Osteocyte (in vitro differentiated cells): Measurements from ENCODE around the gene RAET1L. TPM values are rescaled to one million over a fixed set of nuclear protein-coding genes. Genes with fewer than 3 reads are reported as not detected.
A peak's percentile ranks its signal among the peaks of the same experiment; 100 is the strongest.

Experiments used
- DNase-seq: peaks from one replicate; pipeline ENCODE4 v3.0.0; 2021; ENCODE audit warnings: mixed read lengths; ENCODE audit not compliant: unreplicated experiment; ENCODE audit errors: extremely low spot score
- H3K27ac Mint-ChIP-seq: one replicate; pipeline ENCODE4 v1.8.0; 2021; ENCODE audit warnings: mild to moderate bottlenecking, mixed read lengths; ENCODE audit not compliant: unreplicated experiment
- H3K27me3 Mint-ChIP-seq: one replicate; pipeline ENCODE4 v1.8.0; 2021; ENCODE audit warnings: mixed read lengths; ENCODE audit not compliant: unreplicated experiment
- H3K36me3 Mint-ChIP-seq: one replicate; pipeline ENCODE4 v1.8.0; 2021; ENCODE audit warnings: mixed read lengths; ENCODE audit not compliant: unreplicated experiment
- H3K4me1 Mint-ChIP-seq: one replicate; pipeline ENCODE4 v1.8.0; 2021; ENCODE audit warnings: mixed read lengths; ENCODE audit not compliant: unreplicated experiment
- H3K4me3 Mint-ChIP-seq: one replicate; pipeline ENCODE4 v1.8.0; 2021; ENCODE audit warnings: mild to moderate bottlenecking, moderate library complexity, mixed read lengths; ENCODE audit not compliant: unreplicated experiment
- H3K9me3 Mint-ChIP-seq: one replicate; pipeline ENCODE4 v1.8.0; 2021; ENCODE audit warnings: mixed read lengths; ENCODE audit not compliant: unreplicated experiment
- total RNA-seq: library from RNA; stranded (reverse); gene quantifications from 2 replicates; pipeline ENCODE4 v1.2.1, GENCODE V29; 2021
- TF ChIP-seq, protein P1 (sequence below): fragments of 200-600 bp; sonication (generic); IDR thresholded peaks from 2 replicates; pipeline ENCODE4 v1.5.0; 2021; ENCODE audit warnings: antibody characterized with exemption, mild to moderate bottlenecking, moderate library complexity

Gene RAET1L
- total RNA-seq, 1 donor from 2014 or later: not detected

DNA sequence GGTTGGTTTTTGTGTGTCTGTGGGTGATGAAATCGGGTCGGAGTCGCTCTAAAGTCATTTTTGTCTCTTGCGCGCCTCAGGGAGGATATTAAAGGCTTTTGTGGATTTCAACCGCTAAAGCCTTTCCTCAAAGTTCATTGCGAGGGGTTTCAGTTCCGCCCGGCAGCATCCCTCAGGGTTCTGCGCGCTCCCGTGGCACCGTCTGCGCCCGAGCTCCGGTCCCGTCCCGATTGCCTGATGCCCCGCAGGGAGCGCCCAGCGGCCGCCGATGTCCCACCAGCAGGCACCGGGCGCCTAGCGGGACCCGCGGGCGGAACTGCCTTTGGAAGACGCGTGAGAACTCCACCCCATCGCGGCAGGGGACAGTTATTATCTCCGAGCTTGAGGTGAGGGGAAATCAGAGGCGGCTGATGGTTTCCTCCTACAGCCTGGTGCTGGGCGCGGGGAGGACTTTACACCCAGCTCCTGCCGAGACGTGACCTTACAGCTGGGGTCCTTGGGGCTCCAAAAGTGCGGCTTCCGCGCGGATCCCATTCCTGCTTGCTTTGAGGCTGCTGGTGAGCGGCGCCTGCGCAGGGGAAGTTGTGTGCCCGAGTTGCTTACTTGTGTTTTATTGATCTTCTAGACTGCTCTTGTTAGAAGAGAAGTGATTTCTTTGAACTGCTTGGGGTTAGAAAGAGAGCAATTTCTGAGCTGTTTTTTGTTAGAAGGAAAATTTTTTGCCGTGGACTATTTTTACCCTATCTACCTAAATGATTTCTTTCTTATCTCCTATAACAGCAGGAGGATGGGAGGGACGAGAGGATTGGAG is 34.5 kb downstream of the RAET1L start:
- peak; percentile 81 for DNase-seq
- H3K27ac Mint-ChIP-seq: no peak overlapping the region
- H3K4me3 Mint-ChIP-seq: peak overlapping the region; percentile 73
- peaks cover 95% of the 10 kb centered on the region for H3K27me3 Mint-ChIP-seq
- H3K36me3 Mint-ChIP-seq: peaks cover 7% of the 10 kb centered on the region
- H3K9me3 Mint-ChIP-seq: peaks cover 8% of the 10 kb centered on the region
- TF ChIP-seq, protein P1, sequence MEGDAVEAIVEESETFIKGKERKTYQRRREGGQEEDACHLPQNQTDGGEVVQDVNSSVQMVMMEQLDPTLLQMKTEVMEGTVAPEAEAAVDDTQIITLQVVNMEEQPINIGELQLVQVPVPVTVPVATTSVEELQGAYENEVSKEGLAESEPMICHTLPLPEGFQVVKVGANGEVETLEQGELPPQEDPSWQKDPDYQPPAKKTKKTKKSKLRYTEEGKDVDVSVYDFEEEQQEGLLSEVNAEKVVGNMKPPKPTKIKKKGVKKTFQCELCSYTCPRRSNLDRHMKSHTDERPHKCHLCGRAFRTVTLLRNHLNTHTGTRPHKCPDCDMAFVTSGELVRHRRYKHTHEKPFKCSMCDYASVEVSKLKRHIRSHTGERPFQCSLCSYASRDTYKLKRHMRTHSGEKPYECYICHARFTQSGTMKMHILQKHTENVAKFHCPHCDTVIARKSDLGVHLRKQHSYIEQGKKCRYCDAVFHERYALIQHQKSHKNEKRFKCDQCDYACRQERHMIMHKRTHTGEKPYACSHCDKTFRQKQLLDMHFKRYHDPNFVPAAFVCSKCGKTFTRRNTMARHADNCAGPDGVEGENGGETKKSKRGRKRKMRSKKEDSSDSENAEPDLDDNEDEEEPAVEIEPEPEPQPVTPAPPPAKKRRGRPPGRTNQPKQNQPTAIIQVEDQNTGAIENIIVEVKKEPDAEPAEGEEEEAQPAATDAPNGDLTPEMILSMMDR: no peak
- peaks cover 16% of the 10 kb centered on the region for H3K4me1 Mint-ChIP-seq

DNA sequence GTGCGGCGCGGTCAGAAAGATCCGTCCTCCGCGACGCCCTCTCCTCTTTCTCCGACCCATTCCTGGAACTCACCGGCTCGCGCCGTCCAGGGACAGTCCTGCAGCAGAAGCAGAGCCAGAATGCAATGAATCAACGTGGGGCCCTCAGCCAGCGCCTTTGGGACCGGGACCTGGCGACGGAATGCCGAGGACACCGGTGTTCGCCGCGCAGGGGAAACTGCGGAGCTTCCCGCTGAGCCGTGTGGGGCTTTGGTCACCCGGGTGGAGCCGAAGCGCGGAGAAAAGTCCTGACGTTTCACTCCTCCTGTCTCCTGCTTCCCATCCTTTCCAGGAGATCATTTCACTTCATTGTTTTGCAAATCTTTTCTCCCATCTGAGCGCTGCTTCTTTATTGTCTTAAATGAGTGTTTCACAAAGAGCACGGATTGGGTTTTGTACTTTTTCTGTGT is 35.1 kb downstream of the RAET1L start:
- H3K27me3 Mint-ChIP-seq: peaks cover 96% of the 10 kb centered on the region
- peaks cover 7% of the 10 kb centered on the region for H3K36me3 Mint-ChIP-seq
- H3K4me3 Mint-ChIP-seq: peak overlapping the region; percentile 73
- TF ChIP-seq, protein P1: no peak
- H3K27ac Mint-ChIP-seq: no peak overlapping the region
- peak; percentile 60 for DNase-seq
- peaks cover 8% of the 10 kb centered on the region for H3K9me3 Mint-ChIP-seq
- peaks cover 16% of the 10 kb centered on the region for H3K4me1 Mint-ChIP-seq

DNA sequence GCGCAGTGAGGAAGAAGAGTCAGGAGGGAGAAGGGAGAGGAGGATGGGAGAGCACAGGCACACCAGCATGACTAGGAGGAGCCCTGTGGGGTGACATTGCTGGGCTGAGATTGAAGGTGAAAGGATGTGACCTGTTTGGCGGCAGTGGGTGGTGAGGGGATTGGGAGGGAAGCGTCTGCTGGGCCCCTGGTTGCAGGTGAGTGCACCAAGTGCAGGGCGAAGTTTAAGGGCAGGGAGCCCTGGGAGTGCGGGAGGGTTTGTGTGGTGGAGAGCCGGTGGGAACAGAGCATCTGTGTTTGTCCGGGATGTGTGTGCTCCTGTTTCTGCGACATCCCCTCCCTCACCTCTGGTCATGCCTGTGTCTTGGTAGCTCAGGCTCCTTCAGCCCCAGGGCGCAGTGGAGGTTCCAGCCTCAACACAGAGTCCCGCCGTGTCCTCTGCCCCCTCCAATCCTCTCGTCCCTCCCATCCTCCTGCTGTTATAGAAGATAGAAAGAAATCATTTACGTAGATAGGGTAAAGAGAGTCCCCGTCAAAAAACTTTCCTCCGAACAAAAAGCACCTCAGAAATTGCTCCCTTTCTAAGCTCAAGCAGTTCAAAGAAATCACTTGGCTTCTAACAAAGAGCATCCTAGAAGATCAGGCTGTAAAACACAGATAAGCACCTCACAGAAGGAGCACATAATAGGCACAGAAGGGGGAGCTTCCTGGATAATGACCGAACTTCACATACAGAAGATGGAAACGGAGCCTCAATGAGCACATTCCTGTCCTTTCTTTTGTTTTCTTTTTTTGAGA is 36.6 kb downstream of the RAET1L start:
- Mint-ChIP-seq H3K4me3 (no peak overlapping the region), H3K9me3 (peaks cover 8% of the 10 kb centered on the region), H3K27me3 (peaks cover 94% of the 10 kb centered on the region), H3K4me1 (peaks cover 16% of the 10 kb centered on the region), H3K36me3 (peaks cover 7% of the 10 kb centered on the region), H3K27ac (no peak overlapping the region)
- peak; percentile 65 for DNase-seq
- TF ChIP-seq, protein P1: no peak

DNA sequence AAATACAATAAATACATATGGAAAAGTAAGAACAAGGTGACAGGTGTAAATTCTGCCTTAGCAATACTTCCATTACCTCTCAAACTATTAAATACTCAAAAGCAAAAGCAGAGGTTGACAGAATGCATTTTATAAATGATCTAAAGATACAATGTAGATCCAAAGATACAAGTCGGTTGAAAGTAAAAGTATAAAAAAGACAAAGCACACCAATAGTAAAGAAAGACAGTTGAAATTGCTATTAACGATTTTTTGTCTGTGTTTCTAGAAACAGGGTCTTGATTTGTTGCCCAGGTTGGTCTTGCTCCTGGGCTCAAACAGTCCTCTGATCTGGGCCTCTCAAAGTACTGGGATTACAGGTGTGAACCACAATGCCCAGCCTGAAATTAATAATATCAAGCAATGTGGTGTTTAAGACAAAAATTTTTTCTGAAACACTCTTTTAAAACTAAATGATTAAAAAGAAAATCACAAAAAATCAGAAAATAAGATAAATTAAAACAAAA is 37.7 kb downstream of the RAET1L start:
- TF ChIP-seq, protein P1: no peak
- Mint-ChIP-seq H3K27ac (no peak overlapping the region), H3K9me3 (peaks cover 8% of the 10 kb centered on the region), H3K4me1 (peaks cover 16% of the 10 kb centered on the region), H3K27me3 (peaks cover 91% of the 10 kb centered on the region), H3K36me3 (peaks cover 7% of the 10 kb centered on the region), H3K4me3 (no peak overlapping the region)
- no peak for DNase-seq
